IPS-11a (cell line): Measurements from ENCODE around the gene LRIG3.

ENCODE experiments used
- H3K4me3 ChIP-seq: one replicate; pipeline ENCODE4 v1.5.1; 2013; ENCODE audit warnings: low read depth, low read length, control low read depth

LRIG3 gene

DNA sequence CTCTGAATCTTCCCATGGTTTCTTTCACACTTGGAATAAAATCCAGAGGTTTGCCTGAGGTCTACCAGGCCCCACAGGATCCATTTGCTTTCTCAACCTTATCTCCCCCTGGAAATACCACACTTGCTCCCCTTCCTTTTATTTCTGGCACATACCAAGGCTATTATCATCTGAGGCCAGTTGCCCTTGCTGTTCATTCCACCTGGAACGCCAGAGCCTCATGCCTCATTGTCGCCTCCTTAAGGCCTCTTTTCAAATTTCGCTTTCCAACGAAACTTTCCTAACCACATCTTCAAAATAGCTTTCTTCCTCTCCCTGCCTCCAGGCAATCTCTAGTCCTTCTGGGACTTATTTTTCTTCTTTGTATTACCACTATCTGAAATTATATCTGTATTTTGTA, 11.2 kb upstream of the LRIG3 start:
- no peak overlapping the region for H3K4me3 ChIP-seq

DNA sequence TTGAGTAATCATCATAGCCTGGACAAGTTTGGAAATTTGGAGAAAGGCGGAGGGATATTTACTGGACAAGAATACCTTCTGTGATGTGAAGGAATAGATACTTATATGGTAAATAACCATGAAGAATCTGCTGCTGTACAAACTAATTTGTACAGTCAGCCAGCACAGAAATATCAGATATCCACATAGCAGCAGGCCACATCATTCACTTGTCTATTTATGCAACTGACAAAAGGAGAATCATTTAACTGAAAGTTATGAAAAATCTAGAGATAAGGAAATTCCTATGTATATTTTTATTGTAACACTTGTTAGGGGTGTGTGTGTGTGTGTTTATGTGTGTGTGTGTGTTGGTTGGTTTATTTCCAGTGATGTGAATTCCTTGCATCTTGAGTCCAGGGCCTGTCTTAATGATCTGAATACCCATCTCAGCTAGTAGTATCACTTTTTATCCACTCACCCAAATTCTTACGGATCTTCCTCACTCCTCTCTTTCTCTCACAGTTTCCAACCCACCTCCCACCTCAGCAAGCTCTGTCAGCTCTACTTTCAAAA, 10.5 kb upstream of the LRIG3 start:
- no peak overlapping the region for H3K4me3 ChIP-seq

DNA sequence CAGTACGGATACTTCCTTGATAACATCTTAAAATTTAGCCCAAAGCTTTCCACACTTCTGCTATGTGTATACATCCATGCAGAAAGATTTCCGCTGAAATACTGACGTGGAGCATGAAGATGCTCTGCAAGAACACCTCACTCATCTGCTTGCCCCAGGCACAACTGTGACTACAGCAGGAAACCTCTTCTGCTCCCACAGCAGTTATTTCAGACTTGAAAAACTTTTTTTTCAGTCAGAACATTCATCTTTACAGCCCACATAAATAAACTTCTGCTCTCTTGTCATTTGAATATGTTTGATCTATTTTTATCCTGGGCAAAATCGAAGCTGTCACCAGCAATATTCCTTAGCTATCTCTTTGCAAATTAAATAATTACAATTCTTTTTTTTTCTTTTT, 6.8 kb upstream of the LRIG3 start:
- H3K4me3 ChIP-seq: no peak overlapping the region

DNA sequence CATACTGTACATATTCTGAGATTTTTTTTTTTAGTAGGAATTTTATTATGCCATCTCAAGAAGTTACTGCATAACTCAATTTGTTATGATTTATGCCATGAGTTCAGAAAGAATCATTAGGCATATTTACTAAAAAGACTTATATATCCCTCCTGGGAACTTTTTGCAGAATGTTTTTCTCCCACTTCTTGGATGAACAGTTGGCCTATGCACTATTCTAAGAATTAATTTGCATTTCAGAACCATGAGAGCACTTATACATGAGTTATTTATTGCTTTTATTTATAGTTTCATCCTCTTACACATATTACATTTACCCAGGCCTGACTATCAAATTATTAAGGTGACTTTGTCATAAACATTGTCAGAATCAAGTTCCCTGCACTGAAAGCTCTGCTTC, 6.3 kb upstream of the LRIG3 start:
- H3K4me3 ChIP-seq: no peak overlapping the region

- H3K4me3 ChIP-seq: no peak overlapping the region
Measured at GRCh38 chr12:58925751-58926150, 5.4 kb upstream of the LRIG3 start.

GRCh38 chr12:58925111-58925611, 4.9 kb upstream of the LRIG3 start:
- H3K4me3 ChIP-seq: no peak overlapping the region

- no peak overlapping the region for H3K4me3 ChIP-seq
Measured at GRCh38 chr12:58924652-58925051, 4.3 kb upstream of the LRIG3 start.

GRCh38 chr12:58923781-58924180, 3.5 kb upstream of the LRIG3 start:
- no peak overlapping the region for H3K4me3 ChIP-seq

DNA sequence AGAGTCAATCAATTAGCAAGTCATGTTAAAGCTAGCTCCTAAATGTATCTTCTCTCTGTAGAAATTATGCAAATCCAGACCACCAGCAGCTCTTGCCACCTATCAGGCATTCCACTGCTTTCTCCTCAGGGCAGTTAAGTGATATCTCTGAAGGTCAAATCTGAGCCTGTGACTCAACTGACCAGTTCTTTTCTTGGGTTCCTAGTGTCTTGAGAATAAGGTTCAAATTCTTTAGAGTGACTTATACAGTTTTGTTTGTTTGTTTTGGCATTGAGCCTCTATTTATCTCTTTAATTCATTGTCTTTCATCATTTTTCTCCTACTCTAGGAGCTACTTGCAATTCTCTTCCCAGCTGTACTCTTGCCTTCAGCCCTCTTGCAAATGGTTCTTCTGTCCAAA, 2.5 kb upstream of the LRIG3 start:
- no peak overlapping the region for H3K4me3 ChIP-seq

DNA sequence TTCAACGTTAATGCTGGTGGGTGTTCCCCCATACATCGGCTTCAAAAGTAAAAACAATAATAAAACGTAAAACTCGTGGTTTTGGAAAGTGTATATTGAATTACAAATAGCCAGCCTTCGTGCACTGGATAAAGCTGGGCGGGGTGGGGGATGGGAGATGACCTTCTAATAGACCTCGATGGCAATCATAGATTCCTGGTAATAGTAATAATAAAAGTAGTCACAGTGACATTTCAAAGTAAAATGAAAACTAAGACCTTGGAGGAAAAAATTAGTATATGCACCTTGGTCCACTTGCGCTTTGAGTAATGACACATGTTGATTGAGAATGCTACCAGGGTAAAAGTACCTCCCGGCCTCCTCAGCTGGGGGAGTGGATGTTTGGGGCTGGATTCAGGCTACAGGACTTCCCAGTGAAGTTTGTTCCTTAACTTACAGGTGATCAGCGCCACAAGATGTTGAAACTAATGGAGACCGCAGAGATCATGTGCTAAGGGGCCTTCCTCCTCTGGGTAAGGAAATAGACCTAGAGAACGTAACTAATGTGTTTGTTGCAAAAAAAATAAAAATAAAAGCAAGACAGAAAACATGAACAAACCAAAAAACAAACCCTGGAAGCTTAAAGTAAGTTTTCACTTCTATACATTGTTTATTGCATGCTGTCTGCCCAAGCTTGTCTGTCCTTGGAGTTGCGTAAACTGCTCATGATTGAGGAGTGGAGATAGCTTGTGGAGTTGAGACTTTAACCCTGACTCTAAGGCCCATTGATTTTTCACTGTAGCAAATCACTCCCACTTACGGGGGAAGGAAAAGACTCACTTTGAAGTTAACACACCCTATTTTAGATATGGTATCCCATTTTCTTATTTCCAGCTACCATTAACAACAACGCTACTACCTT, 907 bp upstream of the LRIG3 start:
- no peak overlapping the region for H3K4me3 ChIP-seq

DNA sequence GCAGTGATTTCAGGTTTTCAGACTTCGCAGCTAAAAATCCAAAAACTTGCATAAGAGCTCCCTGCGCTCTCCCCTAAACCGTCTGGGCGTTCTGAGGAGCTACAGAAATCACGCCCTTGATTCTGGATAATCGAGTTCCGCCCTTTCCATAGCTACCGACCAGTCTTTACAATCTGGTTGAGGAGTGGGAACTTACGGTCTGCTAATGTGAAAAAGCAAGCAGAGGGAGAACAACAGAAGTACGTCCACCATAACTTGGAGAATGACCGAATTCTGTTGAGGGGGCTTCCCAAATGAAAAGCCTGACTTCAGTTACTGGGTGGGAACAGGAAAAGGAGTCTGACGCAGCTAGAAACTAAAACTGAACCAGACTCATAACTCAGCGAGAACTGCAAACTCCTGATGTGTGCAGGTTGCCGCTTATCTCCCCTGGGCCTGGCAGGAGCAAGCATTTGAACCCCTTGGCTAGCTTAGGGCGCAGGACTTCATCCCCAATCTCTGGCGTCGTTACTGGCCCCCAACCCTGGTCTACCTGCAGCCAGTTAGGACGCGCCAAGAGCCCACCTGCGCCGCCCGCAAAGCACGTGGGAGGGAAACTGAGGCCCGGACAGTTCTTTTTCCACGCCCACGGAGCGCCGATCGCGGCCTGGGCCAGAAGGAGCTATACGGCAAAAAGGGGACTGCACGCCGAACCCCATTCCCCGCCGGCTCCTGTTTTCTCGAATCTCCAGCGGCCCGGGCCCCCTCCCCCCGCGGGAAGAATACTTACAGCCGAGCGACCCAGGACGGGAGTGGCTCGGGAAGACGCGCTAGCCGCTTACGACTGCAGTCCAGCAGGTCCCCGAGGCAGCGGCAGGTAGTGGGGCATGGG, 838 bp downstream of the LRIG3 start:
- peak overlapping the region; percentile 62 for H3K4me3 ChIP-seq

DNA sequence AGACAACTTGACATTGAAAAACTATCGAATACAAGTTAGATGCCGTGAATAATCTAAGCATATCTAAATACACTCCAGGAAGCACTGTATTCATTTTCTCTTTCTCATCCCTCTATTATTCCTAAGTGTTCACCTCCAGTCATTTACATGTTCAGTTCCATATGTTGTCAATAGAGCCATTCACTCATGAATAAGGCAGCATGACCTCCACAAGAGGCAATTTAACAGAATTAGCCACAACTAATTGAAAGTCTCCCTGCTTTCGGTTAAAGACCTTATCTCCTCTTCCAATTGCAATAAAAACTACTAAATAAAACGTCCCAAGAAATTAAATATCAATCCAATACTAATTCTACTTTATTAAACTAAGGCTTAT, 1.8 kb downstream of the LRIG3 start:
- H3K4me3 ChIP-seq: no peak overlapping the region

DNA sequence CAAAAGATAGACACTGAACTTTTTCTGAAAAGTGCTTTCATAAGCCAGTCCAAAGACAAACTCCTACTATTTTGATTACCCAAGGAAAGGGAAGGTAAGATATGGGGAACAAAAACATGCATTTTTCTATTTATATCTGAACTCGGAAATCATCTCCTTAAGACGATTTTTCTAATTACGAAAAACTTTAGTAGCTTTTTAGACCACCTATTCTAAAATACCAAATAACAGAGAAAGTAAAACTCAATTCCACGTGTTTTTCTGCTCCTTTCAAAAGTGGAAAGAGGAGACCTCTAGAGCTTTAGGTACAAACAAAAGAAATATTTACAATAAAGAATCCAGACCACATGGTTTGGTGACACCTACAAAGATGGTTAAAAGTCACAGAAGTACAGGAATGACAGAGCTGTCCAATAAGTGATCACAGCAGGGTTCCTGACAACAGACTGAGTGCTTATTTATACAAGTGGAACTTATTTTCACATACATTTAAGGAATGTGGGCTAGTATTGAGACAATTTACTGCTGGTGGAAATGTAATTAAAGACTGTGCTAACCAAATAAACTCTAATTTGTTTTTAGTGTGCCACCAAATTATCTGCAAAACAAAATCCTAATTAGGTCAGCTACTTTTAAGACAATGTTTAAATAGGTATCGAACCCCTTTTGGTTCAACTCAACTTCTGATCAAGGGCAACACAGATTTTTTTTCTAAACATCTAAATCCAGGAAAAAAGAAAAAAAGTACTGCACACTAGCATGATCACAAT, 2.4 kb downstream of the LRIG3 start:
- no peak overlapping the region for H3K4me3 ChIP-seq

- H3K4me3 ChIP-seq: no peak overlapping the region
Measured at GRCh38 chr12:58916921-58917511, 3.3 kb downstream of the LRIG3 start.

- no peak overlapping the region for H3K4me3 ChIP-seq
Measured at GRCh38 chr12:58916161-58916621, 4.1 kb downstream of the LRIG3 start.

- no peak overlapping the region for H3K4me3 ChIP-seq
Measured at GRCh38 chr12:58915634-58916033, 4.7 kb downstream of the LRIG3 start.

- H3K4me3 ChIP-seq: no peak overlapping the region
Measured at GRCh38 chr12:58915037-58915436, 5.3 kb downstream of the LRIG3 start.

DNA sequence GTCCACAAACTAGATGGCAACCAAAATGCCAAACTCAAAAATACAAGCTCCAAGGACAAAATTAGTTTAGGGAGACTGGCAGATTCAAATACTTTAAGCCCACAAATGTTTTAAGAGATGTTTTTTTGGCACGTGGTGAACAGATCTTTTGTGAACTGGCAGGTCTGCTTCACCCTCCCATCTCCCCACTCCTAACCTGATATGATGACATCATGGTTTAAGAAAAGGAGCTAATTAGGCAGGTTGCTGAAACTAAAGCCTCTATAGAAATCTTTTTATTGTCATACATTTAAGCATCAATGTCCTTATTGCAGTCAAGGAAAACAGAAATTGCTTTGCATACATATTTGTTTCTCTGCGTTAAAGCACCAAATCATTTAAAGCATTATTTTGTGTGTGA, 5.8 kb downstream of the LRIG3 start:
- no peak overlapping the region for H3K4me3 ChIP-seq

GRCh38 chr12:58907391-58907790, 12.9 kb downstream of the LRIG3 start:
- H3K4me3 ChIP-seq: no peak overlapping the region

- no peak overlapping the region for H3K4me3 ChIP-seq
Measured at GRCh38 chr12:58906917-58907316, 13.4 kb downstream of the LRIG3 start.
